Keratinocyte (primary cell): ENCODE data around the gene OSCAR.
"Not testable (repeated sequence)": the region's sequence is repeated elsewhere in the genome, so short reads cannot be mapped to it uniquely, and the experiment has no call there.

Experiments
- EZH2 ChIP-seq: IDR thresholded peaks from one replicate; pipeline ENCODE4 v1.6.1; 2012; ENCODE audit warnings: inconsistent platforms, mild to moderate bottlenecking, low read length, moderate library complexity
- TF ChIP-seq, protein P1 (sequence below), 3 experiments: IDR thresholded peaks in 1 of 3; conservative IDR thresholded peaks in 1 of 3; optimal IDR thresholded peaks in 1 of 3; 2 replicates in 2 of 3; 3 replicates in 1 of 3; pipeline versions ENCODE3 to v1.5.1; 2011; ENCODE audit warnings: low read length in 3 of 3, mild to moderate bottlenecking in 3 of 3, moderate library complexity in 2 of 3, control low read depth in 1 of 3, inconsistent platforms in 1 of 3; ENCODE audit not compliant: insufficient read depth in 2 of 3; ENCODE audit errors: extremely low read depth in 1 of 3

- TF ChIP-seq, protein P1, sequence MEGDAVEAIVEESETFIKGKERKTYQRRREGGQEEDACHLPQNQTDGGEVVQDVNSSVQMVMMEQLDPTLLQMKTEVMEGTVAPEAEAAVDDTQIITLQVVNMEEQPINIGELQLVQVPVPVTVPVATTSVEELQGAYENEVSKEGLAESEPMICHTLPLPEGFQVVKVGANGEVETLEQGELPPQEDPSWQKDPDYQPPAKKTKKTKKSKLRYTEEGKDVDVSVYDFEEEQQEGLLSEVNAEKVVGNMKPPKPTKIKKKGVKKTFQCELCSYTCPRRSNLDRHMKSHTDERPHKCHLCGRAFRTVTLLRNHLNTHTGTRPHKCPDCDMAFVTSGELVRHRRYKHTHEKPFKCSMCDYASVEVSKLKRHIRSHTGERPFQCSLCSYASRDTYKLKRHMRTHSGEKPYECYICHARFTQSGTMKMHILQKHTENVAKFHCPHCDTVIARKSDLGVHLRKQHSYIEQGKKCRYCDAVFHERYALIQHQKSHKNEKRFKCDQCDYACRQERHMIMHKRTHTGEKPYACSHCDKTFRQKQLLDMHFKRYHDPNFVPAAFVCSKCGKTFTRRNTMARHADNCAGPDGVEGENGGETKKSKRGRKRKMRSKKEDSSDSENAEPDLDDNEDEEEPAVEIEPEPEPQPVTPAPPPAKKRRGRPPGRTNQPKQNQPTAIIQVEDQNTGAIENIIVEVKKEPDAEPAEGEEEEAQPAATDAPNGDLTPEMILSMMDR (optimal IDR thresholded peaks at IDR 0.05 in 1 of 3, IDR thresholded peaks at IDR 0.05 in 1 of 3, conservative IDR thresholded peaks at IDR 0.05 in 1 of 3; ENCODE audit: extremely low read depth in 1 of 3, insufficient read depth in 2 of 3, low read length in 3 of 3): peak in 1 of 3 experiments; percentile 34
- not testable (repeated sequence) for TF ChIP-seq EZH2
Observed at GRCh38 chr19:54095859-54096616, 4.6 kb downstream of the OSCAR start.
